Muscle layer of duodenum (tissue), 2 donors: ENCODE data around the gene FOXO3.

ENCODE experiments used
- H3K27ac ChIP-seq: one replicate; pipeline ENCODE4 v1.7.0; 2013; ENCODE audit warnings: mild to moderate bottlenecking, low read length
- H3K27me3 ChIP-seq: one replicate; pipeline ENCODE4 v1.7.0; 2013; ENCODE audit warnings: low read depth, mild to moderate bottlenecking, control low read depth, low read length
- H3K36me3 ChIP-seq, 2 donors: one replicate each; pipeline ENCODE4 v1.7.0; 2013; ENCODE audit warnings: low read length in 2 of 2, control low read depth in 1 of 2, mild to moderate bottlenecking in 1 of 2; ENCODE audit not compliant: insufficient read depth in 2 of 2, control insufficient read depth in 1 of 2
- H3K4me1 ChIP-seq, 2 donors: one replicate each; pipeline ENCODE4 v1.7.0; 2013; ENCODE audit warnings: low read length in 2 of 2, mild to moderate bottlenecking in 2 of 2, control low read depth in 1 of 2, moderate library complexity in 1 of 2; ENCODE audit not compliant: insufficient read depth in 2 of 2, control insufficient read depth in 1 of 2
- H3K4me3 ChIP-seq, 2 donors: one replicate each; pipeline ENCODE4 v1.7.0; 2013; ENCODE audit warnings: low read length in 2 of 2, low read depth in 1 of 2, mild to moderate bottlenecking in 1 of 2
- H3K9me3 ChIP-seq, 2 donors: one replicate each; pipeline ENCODE4 v1.7.0; 2013; ENCODE audit warnings: low read length in 2 of 2, control low read depth in 1 of 2, mild to moderate bottlenecking in 1 of 2; ENCODE audit not compliant: control insufficient read depth in 1 of 2
- donor health status: healthy.

Gene FOXO3

GRCh38 chr6:108578595-108579327, 18.0 kb downstream of the FOXO3 start:
- peaks cover 0 to 7% of the 10 kb centered on the region in 2 donors for H3K36me3 ChIP-seq
- no peaks in the 10 kb centered on the region for H3K9me3 ChIP-seq
- no peak overlapping the region for H3K4me3 ChIP-seq
- peaks cover 31 to 81% of the 10 kb centered on the region in 2 donors for H3K4me1 ChIP-seq
- H3K27ac ChIP-seq = no peak overlapping the region
- no peaks in the 10 kb centered on the region for H3K27me3 ChIP-seq

DNA sequence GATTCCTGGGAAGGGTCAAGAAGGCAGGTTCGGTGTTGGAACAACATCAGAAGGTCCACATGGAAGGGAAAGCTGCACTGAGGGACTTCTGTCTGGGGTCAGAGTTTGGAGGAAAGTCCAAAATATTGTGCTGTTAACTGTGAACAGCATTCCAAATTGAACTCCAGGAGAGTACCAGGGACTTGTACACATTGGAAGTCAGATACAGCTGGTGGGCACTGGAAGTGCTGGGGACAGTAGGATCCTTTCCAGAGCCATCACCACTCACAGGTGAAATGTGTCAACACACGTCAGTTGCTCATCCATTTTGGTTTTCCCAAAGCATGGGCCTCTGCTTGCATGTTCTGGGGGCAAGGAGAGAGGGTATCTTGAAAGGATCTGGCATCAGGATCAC, 18.6 kb downstream of the FOXO3 start:
- H3K4me3 ChIP-seq = no peak overlapping the region
- H3K27me3 ChIP-seq = no peaks in the 10 kb centered on the region
- H3K9me3 ChIP-seq = no peaks in the 10 kb centered on the region
- H3K36me3 ChIP-seq = peaks cover 0 to 7% of the 10 kb centered on the region in 2 donors
- H3K27ac ChIP-seq = no peak overlapping the region
- H3K4me1 ChIP-seq = peaks cover 36 to 81% of the 10 kb centered on the region in 2 donors

GRCh38 chr6:108580646-108581045, 19.9 kb downstream of the FOXO3 start:
- Histone ChIP-seq H3K36me3 (peaks cover 0 to 7% of the 10 kb centered on the region in 2 donors), H3K9me3 (no peaks in the 10 kb centered on the region), H3K27ac (peak overlapping the region; percentile 56), H3K4me1 (peaks cover 43 to 81% of the 10 kb centered on the region in 2 donors), H3K27me3 (no peaks in the 10 kb centered on the region), H3K4me3 (no peak overlapping the region)

DNA sequence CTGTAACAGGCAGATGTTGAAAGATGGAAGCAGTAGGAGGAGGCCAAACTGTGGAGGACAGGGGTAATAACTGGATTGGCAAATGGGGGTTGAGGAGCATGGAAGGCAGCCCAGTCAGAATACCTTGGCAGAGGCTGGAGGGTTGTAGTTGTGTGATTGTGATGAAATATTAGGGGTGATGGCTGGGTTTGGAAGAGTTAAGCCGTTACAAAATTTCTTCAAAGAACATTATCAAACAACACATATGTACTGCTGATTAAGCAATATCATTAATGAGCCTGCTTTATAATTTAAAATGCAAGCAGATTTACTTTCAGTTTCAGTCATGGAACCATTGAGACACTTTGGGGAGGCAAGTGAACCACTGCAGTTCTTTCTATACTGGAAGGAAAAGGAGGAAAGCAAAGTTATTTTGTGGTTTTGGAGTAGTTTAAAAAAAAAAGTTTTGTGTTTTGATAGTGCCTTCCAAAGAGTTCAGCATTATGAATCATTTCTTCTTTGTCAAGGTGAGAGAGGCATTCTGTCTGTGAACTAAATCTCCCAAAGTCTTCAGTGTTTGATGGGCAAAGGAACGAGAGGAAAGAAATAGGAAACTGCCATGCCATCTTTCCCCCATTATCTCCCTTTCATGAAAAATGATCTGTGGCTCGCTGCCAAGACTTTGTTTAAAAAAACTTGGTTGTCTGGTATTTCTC, 20.7 kb downstream of the FOXO3 start:
- Histone ChIP-seq H3K27me3 (no peaks in the 10 kb centered on the region), H3K4me3 (peak overlapping the region in 1 of 2 donors; percentile 11), H3K4me1 (peaks cover 45 to 79% of the 10 kb centered on the region in 2 donors), H3K36me3 (peaks cover 0 to 7% of the 10 kb centered on the region in 2 donors), H3K27ac (peak overlapping the region; percentile 56), H3K9me3 (no peaks in the 10 kb centered on the region)

DNA sequence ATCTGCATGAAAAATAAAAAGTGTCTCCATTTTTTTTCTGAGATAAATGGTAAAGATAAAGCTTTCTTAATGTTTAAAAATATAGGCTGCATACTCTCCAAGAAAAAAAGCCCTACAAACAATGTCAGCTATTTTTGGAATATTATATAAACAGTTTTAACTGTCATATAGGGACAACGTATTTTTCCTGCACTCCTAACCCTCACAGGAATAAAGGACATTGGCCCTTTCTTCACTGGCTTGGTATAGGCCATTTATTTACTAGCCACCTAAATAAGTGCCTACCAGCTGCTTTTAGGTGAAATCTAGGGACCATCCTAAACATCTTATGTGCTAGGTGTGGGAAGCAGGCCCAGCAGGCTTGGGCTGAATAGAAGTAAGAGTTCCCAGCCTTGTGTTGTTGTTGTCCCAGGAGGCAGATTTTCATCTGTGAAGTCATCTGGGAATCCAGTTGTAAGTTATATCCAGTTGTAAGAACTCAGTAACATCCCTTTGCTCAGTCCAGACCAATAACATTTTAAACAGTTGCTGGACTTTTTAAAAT, 21.3 kb downstream of the FOXO3 start:
- H3K27ac ChIP-seq = peak overlapping the region; percentile 56
- peaks cover 0 to 7% of the 10 kb centered on the region in 2 donors for H3K36me3 ChIP-seq
- H3K27me3 ChIP-seq = no peaks in the 10 kb centered on the region
- H3K9me3 ChIP-seq = no peaks in the 10 kb centered on the region
- peaks cover 40 to 75% of the 10 kb centered on the region in 2 donors for H3K4me1 ChIP-seq
- H3K4me3 ChIP-seq = no peak overlapping the region

DNA sequence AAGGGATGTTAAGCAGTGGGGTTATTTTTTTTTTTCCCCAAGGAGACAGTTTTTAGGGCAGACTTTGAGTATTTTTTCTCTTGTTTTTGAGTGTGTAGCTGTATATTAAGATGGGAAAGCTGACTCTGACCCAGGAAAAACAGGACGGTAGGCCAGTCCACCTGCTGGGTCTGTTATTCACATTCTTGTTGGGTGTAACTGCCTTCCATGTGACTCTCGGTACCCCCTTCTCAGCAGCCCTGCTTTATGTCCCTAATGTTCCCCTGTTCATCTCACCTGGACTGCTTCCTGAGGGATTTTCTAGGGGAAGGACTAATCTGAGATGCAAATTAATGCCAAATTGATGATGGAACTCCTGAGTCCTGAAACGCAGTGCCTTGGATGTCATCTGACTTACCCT, 21.9 kb downstream of the FOXO3 start:
- Histone ChIP-seq H3K9me3 (no peaks in the 10 kb centered on the region), H3K4me1 (peaks cover 40 to 76% of the 10 kb centered on the region in 2 donors), H3K27me3 (no peaks in the 10 kb centered on the region), H3K36me3 (peaks cover 0 to 7% of the 10 kb centered on the region in 2 donors), H3K4me3 (peak overlapping the region in 1 of 2 donors; percentile 7), H3K27ac (peak overlapping the region; percentile 56)

- H3K9me3 ChIP-seq = no peaks in the 10 kb centered on the region
- H3K36me3 ChIP-seq = no peaks in the 10 kb centered on the region
- no peak overlapping the region for H3K27ac ChIP-seq
- H3K4me1 ChIP-seq = peaks cover 54 to 85% of the 10 kb centered on the region in 2 donors
- no peaks in the 10 kb centered on the region for H3K27me3 ChIP-seq
- H3K4me3 ChIP-seq = no peak overlapping the region
Observed at GRCh38 chr6:108584323-108584722, 23.6 kb downstream of the FOXO3 start.

DNA sequence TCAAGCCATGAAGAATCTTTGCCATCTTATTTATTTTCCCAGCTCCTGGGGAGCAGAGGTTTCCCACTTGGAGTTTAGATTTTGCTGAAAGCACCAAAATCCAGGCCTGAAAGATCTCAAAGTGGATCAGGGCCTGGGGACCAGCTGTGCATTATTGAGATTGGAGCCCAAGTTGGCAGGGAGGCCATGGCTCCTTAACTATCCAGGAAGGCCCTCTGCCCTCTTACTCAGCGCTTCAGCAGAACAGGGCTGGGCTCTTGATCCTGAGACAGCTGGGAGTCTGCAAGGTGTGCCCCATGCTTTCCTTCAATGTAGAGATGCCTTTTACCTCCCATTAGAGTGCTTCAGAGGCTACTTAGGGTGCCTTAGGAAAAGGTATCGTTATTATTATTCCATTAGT, 24.6 kb downstream of the FOXO3 start:
- no peak overlapping the region for H3K4me3 ChIP-seq
- H3K27me3 ChIP-seq = no peaks in the 10 kb centered on the region
- no peak overlapping the region for H3K27ac ChIP-seq
- no peaks in the 10 kb centered on the region for H3K9me3 ChIP-seq
- peaks cover 59 to 85% of the 10 kb centered on the region in 2 donors for H3K4me1 ChIP-seq
- H3K36me3 ChIP-seq = no peaks in the 10 kb centered on the region

DNA sequence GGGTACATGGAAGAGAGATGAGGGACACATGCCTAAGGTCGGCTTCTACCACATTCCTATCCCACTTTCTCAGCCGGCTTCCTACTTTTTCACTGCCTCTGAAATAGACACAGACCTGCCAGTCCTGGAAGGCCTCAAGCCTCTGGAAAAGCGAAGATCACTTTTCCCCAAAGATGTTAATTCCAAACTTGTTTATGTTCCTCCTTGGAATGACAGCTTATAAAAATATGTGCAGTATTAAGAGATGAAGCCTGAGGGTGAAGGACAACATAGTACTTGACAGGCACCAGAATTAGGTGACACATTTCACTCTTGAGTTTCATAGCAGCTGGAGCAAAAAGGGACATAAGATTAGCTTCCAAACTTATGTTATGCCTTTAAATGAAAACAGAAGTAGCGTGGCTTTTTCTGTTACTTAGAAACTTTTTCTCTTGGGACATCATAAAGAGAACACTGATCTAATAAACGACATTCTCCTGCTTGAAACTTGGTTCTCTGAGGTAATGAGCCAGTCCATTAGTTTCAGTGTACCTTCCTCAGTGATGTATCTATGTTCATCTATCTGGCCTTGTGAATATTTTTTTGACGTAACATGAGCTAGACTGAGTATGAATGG, 25.3 kb downstream of the FOXO3 start:
- Histone ChIP-seq H3K9me3 (no peaks in the 10 kb centered on the region), H3K36me3 (no peaks in the 10 kb centered on the region), H3K27ac (no peak overlapping the region), H3K27me3 (no peaks in the 10 kb centered on the region), H3K4me3 (no peak overlapping the region), H3K4me1 (peaks cover 64 to 85% of the 10 kb centered on the region in 2 donors)

DNA sequence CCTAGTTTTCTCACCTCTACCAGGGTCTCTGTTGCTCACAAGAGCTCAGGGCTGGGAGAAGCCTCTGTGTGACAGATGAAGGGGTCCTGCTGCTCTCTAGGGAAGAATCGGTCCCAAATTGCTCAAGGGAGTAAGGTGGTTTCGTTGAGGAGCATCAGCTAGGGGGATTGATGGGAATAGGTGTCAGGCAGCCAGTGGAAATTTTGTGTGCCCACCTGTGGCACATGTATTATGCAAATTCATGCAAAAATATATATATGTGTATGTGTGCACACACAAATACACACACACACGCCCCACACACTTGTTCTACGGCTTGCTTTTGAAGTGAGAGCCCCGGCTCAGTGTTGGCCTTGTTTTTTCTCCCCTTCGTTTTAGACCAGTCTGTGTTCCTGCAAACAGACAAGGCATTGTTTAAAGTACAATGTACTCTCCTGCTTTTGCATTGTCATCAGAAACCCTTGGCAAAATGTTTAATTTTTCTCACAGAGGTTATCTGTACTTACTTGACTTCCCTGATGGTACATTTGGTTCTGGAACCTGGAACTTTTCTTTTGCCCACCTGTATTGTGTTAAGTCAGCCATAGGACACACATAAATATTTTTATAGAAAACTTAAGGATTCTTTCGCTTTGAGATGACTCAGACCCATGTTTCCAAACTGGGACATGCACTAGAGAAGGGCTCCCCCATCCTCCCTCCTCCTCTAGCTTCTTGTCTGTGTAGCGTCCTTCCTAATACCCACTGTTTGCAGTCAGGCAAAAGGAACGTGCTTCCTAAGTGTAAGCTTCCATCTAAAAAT, 26.7 kb downstream of the FOXO3 start:
- Histone ChIP-seq H3K4me3 (peak overlapping the region in 1 of 2 donors; percentile 16), H3K9me3 (no peaks in the 10 kb centered on the region), H3K36me3 (no peaks in the 10 kb centered on the region), H3K27ac (peak overlapping the region; percentile 89), H3K4me1 (peaks cover 68 to 88% of the 10 kb centered on the region in 2 donors), H3K27me3 (no peaks in the 10 kb centered on the region)
